ENCODE results near the gene OSER1.

DNA sequence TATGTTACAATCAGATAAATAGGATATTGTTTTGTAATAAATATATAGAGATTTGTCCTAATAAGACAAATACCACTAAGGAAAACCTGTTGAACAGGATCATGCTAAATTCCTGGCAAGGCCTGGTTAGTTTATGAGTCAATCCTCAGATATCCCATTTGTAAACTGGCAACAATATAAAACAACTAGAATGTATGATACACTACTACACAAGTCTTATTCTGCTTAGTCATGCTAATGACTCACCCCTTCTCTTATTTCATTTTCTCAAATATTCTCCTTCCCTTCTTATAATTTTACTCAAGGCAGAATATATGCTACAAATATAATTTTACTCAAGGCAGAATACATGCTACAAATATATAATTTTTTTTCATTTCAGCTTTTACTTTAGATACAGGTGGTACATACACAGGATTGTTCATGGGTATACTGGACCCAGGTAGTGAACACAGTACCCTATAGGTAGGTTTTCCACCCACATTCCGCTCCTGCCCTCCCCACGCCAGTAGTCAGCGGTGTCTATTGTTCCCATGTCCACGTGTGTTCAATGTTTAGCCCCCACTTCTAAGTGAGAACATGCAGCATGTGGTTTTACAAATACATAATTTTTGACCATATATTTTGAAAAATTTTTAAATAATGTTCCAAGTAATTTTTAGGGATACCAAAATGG is 6.3 kb downstream of the OSER1 start:
- no peak for TF ChIP-seq ZFP3 (tag by site-specific recombination; IDR thresholded peaks at IDR 0.05; ENCODE audit: low read depth)
- TF ChIP-seq, protein P1, sequence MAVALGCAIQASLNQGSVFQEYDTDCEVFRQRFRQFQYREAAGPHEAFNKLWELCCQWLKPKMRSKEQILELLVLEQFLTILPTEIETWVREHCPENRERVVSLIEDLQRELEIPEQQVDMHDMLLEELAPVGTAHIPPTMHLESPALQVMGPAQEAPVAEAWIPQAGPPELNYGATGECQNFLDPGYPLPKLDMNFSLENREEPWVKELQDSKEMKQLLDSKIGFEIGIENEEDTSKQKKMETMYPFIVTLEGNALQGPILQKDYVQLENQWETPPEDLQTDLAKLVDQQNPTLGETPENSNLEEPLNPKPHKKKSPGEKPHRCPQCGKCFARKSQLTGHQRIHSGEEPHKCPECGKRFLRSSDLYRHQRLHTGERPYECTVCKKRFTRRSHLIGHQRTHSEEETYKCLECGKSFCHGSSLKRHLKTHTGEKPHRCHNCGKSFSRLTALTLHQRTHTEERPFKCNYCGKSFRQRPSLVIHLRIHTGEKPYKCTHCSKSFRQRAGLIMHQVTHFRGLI (tag by site-specific recombination; IDR thresholded peaks at IDR 0.05) = no peak
- no peak for TF ChIP-seq ZFP41 (tag by site-specific recombination; IDR thresholded peaks at IDR 0.05; ENCODE audit: borderline replicate concordance)
- no peak for TF ChIP-seq ZNF274 (IDR thresholded peaks at IDR 0.05; ENCODE audit: low read length)
- TF ChIP-seq ZNF274 (tag by site-specific recombination; IDR thresholded peaks at IDR 0.05; ENCODE audit: borderline replicate concordance) = no peak
- no peak for TF ChIP-seq ZNF670 (tag by site-specific recombination; IDR thresholded peaks at IDR 0.05; ENCODE audit: low read depth)
- TF ChIP-seq, protein P2, sequence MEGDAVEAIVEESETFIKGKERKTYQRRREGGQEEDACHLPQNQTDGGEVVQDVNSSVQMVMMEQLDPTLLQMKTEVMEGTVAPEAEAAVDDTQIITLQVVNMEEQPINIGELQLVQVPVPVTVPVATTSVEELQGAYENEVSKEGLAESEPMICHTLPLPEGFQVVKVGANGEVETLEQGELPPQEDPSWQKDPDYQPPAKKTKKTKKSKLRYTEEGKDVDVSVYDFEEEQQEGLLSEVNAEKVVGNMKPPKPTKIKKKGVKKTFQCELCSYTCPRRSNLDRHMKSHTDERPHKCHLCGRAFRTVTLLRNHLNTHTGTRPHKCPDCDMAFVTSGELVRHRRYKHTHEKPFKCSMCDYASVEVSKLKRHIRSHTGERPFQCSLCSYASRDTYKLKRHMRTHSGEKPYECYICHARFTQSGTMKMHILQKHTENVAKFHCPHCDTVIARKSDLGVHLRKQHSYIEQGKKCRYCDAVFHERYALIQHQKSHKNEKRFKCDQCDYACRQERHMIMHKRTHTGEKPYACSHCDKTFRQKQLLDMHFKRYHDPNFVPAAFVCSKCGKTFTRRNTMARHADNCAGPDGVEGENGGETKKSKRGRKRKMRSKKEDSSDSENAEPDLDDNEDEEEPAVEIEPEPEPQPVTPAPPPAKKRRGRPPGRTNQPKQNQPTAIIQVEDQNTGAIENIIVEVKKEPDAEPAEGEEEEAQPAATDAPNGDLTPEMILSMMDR (tag by site-specific recombination; IDR thresholded peaks at IDR 0.05) = no peak
- TF ChIP-seq ZBTB21 (tag by site-specific recombination; IDR thresholded peaks at IDR 0.05) = 0 out of 2 replicates have a peak, but pooled peaks have one; percentile 21
- TF ChIP-seq ZNF629 (tag by site-specific recombination; IDR thresholded peaks at IDR 0.05) = peak; percentile 80
- TF ChIP-seq, protein P3, sequence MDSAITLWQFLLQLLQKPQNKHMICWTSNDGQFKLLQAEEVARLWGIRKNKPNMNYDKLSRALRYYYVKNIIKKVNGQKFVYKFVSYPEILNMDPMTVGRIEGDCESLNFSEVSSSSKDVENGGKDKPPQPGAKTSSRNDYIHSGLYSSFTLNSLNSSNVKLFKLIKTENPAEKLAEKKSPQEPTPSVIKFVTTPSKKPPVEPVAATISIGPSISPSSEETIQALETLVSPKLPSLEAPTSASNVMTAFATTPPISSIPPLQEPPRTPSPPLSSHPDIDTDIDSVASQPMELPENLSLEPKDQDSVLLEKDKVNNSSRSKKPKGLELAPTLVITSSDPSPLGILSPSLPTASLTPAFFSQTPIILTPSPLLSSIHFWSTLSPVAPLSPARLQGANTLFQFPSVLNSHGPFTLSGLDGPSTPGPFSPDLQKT (IDR thresholded peaks at IDR 0.05; ENCODE audit: borderline replicate concordance, low read depth, low read length) = no peak
- TF ChIP-seq GLI4 (tag by site-specific recombination; IDR thresholded peaks at IDR 0.05) = no peak
- no peak for TF ChIP-seq YY1 (tag by site-specific recombination; IDR thresholded peaks at IDR 0.05)
- TF ChIP-seq REPIN1 (tag by site-specific recombination; IDR thresholded peaks at IDR 0.05; ENCODE audit: low read depth) = no peak

Data from HEK293 (cell line).